Common myeloid progenitor, CD34-positive (primary cell): ENCODE data around the gene PACS1.

Experiments used
- CTCF ChIA-PET: fragments of 350-600 bp; sonication (Branson Sonifier 250); formaldehyde crosslinking; loops from one replicate; lab custom pipeline; 2021; ENCODE audit warnings: antibody characterized with exemption; lab: Charles Lee
- POLR2A ChIA-PET: fragments of 350-600 bp; sonication (Branson Sonifier 250); formaldehyde crosslinking; loops from one replicate; lab custom pipeline; 2021; ENCODE audit warnings: antibody characterized with exemption; lab: Charles Lee
- DNase-seq, 3 donors: peaks; one replicate each; pipeline versions ENCODE4 v3.0.0 to v3.0.0-alpha.2; 2013
- H3K27ac ChIP-seq, 2 experiments: 1 replicate in 1 of 2; 2 replicates in 1 of 2; pipeline ENCODE4 v1.7.0; 2013; ENCODE audit warnings: inconsistent platforms in 2 of 2, low read length in 2 of 2, mild to moderate bottlenecking in 2 of 2, low read depth in 1 of 2, moderate library complexity in 1 of 2; ENCODE audit not compliant: severe bottlenecking in 2 of 2, insufficient read depth in 1 of 2, poor library complexity in 1 of 2
- H3K27me3 ChIP-seq, 5 experiments: replicated peaks in 2 of 5; 1 replicate in 3 of 5; 2 replicates in 2 of 5; pipeline versions ENCODE4 v1.6.1 to v1.7.0; 2013; ENCODE audit warnings: low read length in 4 of 5, mild to moderate bottlenecking in 2 of 5, moderate library complexity in 2 of 5, inconsistent platforms in 1 of 5; ENCODE audit not compliant: insufficient read depth in 5 of 5, control insufficient read depth in 4 of 5
- H3K36me3 ChIP-seq, 4 experiments: 1 replicate in 2 of 4; 2 replicates in 2 of 4; pipeline versions ENCODE4 v1.6.1 to v1.7.0; 2013; ENCODE audit warnings: low read length in 3 of 4, control low read depth in 1 of 4, mild to moderate bottlenecking in 1 of 4; ENCODE audit not compliant: control insufficient read depth in 4 of 4, insufficient read depth in 4 of 4
- H3K4me1 ChIP-seq, 4 experiments: 1 replicate in 3 of 4; 2 replicates in 1 of 4; pipeline versions ENCODE4 v1.6.1 to v1.7.1; 2013; ENCODE audit warnings: low read length in 3 of 4, mild to moderate bottlenecking in 3 of 4, control low read depth in 1 of 4, inconsistent platforms in 1 of 4, moderate library complexity in 1 of 4; ENCODE audit not compliant: control insufficient read depth in 4 of 4, insufficient read depth in 4 of 4; ENCODE audit errors: control extremely low read depth in 1 of 4
- H3K4me3 ChIP-seq, 7 experiments: 1 replicate in 4 of 7; 2 replicates in 3 of 7; pipeline versions ENCODE4 v1.5.1 to v1.7.0; 2013; ENCODE audit warnings: mild to moderate bottlenecking in 7 of 7, low read length in 6 of 7, moderate library complexity in 6 of 7, inconsistent platforms in 2 of 7, low read depth in 2 of 7, control low read depth in 1 of 7; ENCODE audit not compliant: insufficient read depth in 4 of 7, control insufficient read depth in 1 of 7; ENCODE audit errors: extremely low read depth in 1 of 7
- H3K9me3 ChIP-seq, 5 experiments: 1 replicate in 4 of 5; 2 replicates in 1 of 5; pipeline versions ENCODE4 v1.6.1 to v1.7.1; 2013; ENCODE audit warnings: low read length in 4 of 5, mild to moderate bottlenecking in 2 of 5, inconsistent platforms in 1 of 5, low read depth in 1 of 5, moderate library complexity in 1 of 5; ENCODE audit not compliant: control insufficient read depth in 4 of 5, insufficient read depth in 2 of 5; ENCODE audit errors: control extremely low read depth in 1 of 5
- WGBS: methylation state at CpG from one replicate; pipeline ENCODE4 v1.1.5; 2013; ENCODE audit not compliant: insufficient coverage; 5-methylcytosine and 5-hydroxymethylcytosine counted together

The PACS1 gene

DNA sequence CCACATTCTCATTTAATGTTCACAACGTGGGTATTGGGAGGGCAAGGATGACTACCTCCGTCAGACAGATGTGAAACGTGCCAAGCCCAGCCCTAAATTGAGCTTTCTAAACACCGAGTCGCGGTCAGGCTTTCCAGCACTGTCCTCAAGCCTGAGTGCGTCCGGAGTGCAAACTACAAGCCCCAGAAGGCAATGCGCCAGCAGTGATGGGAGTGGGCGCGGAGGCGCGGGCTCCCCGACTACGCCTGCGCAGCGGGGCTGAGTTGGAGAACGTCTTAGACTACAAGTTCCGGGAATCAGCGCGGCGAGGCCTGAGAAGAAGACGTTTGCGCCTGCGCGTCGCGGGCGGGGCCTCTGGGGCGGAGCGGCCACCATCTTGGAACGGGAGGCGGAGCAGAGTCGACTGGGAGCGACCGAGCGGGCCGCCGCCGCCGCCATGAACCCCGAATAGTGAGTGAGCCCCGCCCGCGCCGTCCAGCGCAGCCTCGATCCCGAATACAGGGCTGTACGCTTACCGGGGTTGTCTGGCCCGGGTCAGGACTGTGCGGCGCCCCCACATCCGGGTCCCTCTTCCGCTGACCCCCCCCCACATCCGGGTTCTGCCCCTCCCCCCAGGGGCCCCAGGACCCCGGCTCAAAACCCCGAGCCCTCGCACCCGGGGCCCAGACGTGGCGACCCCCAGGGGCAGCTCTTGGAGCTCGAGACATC is 198.3 kb downstream of the PACS1 start, which contains the start of gene RAB1B:
TSS of gene RAB1B (plus strand) at position 396 of the 708 bp plus-strand sequence. CDS start at position 437, 41 bp downstream.
- DNase-seq = peak; percentile 99
- Histone ChIP-seq H3K36me3 (peaks cover 11 to 27% (median 24%) of the 10 kb centered on the region in 4 experiments), H3K4me3 (peak within 1 kb of the TSS; percentile 74 to 96 (median 89)), H3K9me3 (no peaks in the 10 kb centered on the region), H3K4me1 (peaks cover 5 to 29% (median 26%) of the 10 kb centered on the region in 4 experiments), H3K27me3 (no peaks in the 10 kb centered on the region), H3K27ac (peak within 1 kb of the TSS; percentile 64 to 88)
- POLR2A ChIA-PET = interaction anchor here (0.7 to 1.4 kb wide), 4 partner anchors 9 to 149 kb away, joined by 3 to 6 read pairs (median 4); no protein-coding TSS in a partner anchor
- 0% methylated on average over 29 of the region's 64 CpGs for WGBS
- CTCF ChIA-PET = interaction anchor here (0.7 to 5.6 kb wide), 4 partner anchors 9 to 195 kb away, joined by 3 to 36 read pairs (median 8); partner anchors contain the start of gene YIF1A

GRCh38 chr11:66268952-66269905 is 199.2 kb downstream of the PACS1 start:
- peak in 2 of 3 donors; percentile 53 to 55 for DNase-seq
- 1% methylated on average over 21 of the region's 32 CpGs for WGBS
- Histone ChIP-seq H3K36me3 (peaks cover 14 to 35% (median 29%) of the 10 kb centered on the region in 4 experiments), H3K27ac (peak overlapping the region; percentile 64 to 88), H3K27me3 (no peaks in the 10 kb centered on the region), H3K9me3 (no peaks in the 10 kb centered on the region), H3K4me1 (peaks cover 5 to 29% (median 26%) of the 10 kb centered on the region in 4 experiments), H3K4me3 (peak overlapping the region; percentile 74 to 96 (median 89))
- ChIA-PET CTCF (interaction anchor here (1.3 to 5.6 kb wide), 3 partner anchors 8 to 18 kb away, joined by 3 to 36 read pairs (median 17); partner anchors contain the start of gene YIF1A), POLR2A (interaction anchor here (0.8 to 1.4 kb wide), 2 partner anchors 10 to 13 kb away, joined by 3 to 6 read pairs; no protein-coding TSS in a partner anchor)

DNA sequence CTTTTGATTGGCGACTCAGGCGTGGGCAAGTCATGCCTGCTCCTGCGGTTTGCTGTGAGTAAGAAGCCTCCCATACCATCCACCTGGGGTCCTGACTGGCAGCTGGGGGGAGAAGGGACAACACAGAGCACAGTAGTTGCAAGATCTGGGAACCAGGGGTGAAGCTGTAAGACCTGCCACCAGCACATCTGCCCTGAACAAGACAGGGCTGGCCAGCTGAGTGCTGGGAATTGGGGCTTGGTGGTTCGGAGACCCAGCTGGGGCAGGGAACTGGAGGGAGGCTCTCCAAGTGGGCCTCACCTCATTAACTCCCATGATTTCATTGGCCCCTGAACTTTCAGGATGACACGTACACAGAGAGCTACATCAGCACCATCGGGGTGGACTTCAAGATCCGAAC is 201.7 kb downstream of the PACS1 start:
- ChIA-PET CTCF (interaction anchor here (1.2 to 3.4 kb wide), 3 partner anchors 9 to 16 kb away, joined by 4 to 17 read pairs (median 10); partner anchors contain the start of gene YIF1A), POLR2A (interaction anchor here (0.6 kb wide), 1 partner anchor 114 kb away, joined by 5 read pairs; no protein-coding TSS in a partner anchor)
- no peak for DNase-seq

DNA sequence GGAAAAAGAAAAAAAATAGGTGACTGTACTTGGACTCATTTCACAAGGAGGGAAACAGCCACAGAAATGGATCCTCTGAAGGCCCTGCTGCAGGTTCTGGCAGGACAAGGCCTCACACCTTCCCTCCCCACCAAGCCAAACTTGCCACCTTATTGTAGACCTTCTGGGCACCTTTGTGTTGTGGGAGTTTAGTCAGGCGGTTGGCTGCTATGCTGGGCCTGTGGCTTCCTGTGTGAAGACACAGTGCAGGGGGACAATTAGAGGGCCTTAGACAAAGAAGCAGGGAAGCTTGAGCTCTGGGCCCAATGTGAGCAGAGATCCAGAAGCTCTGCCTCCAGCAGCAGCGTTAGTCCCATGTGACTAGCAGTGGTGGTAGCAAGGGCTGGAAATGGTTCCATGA is 202.5 kb downstream of the PACS1 start:
- peaks cover 0 to 2% (median 0%) of the 10 kb centered on the region in 5 experiments for H3K27me3 ChIP-seq
- H3K27ac ChIP-seq = no peak overlapping the region
- DNase-seq = no peak
- H3K36me3 ChIP-seq = peaks cover 19 to 54% (median 46%) of the 10 kb centered on the region in 4 experiments
- H3K4me1 ChIP-seq = peaks cover 5 to 37% (median 33%) of the 10 kb centered on the region in 4 experiments
- 83% methylated on average over 2 of the region's 2 CpGs for WGBS
- ChIA-PET CTCF (interaction anchor here (1.0 to 3.4 kb wide), 4 partner anchors 8 to 15 kb away, joined by 3 to 17 read pairs (median 5); partner anchors contain the start of gene YIF1A), POLR2A (no interaction called here)
- H3K9me3 ChIP-seq = no peaks in the 10 kb centered on the region
- no peak overlapping the region for H3K4me3 ChIP-seq

More for the DNA sequence above, 201.7 kb downstream of the PACS1 start:
- peaks cover 0 to 2% (median 0%) of the 10 kb centered on the region in 5 experiments for H3K27me3 ChIP-seq
- peaks cover 19 to 54% (median 46%) of the 10 kb centered on the region in 4 experiments for H3K36me3 ChIP-seq
- H3K27ac ChIP-seq = no peak overlapping the region
- H3K4me1 ChIP-seq = peaks cover 5 to 35% (median 30%) of the 10 kb centered on the region in 4 experiments
- no peaks in the 10 kb centered on the region for H3K9me3 ChIP-seq
- no peak overlapping the region for H3K4me3 ChIP-seq
- 96% methylated on average over 4 of the region's 7 CpGs for WGBS

DNA sequence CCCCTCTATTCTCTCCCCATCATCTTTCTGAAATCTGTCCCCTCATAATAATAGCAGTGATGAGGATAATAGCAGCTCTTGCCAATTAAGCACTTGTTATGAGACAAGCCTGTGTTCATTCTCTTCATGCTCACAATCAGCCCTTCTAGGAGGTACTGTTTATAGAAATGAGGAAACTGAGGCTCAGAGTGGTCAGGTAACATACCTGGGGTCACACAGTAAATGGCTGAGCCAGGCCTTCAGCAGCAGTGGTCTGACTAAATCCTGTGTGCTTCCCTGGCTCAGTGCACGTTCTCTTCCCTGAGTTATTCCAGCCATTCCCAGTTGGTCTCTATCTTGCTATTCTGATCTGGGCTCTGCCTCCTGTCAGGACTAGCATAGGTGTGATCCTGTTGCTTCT is 204.1 kb downstream of the PACS1 start:
- ChIA-PET POLR2A (no interaction called here), CTCF (interaction anchor here (2.0 kb wide), 1 partner anchor 14 kb away, joined by 6 read pairs; no protein-coding TSS in a partner anchor)
- H3K4me3 ChIP-seq = no peak overlapping the region
- no peaks in the 10 kb centered on the region for H3K9me3 ChIP-seq
- no peak for DNase-seq
- peaks cover 4 to 35% (median 28%) of the 10 kb centered on the region in 4 experiments for H3K4me1 ChIP-seq
- WGBS = 100% methylated on average over 1 of the region's 1 CpG
- H3K27me3 ChIP-seq = peaks cover 0 to 7% (median 5%) of the 10 kb centered on the region in 5 experiments
- peaks cover 19 to 54% (median 46%) of the 10 kb centered on the region in 4 experiments for H3K36me3 ChIP-seq
- no peak overlapping the region for H3K27ac ChIP-seq

- 100% methylated on average over 2 of the region's 8 CpGs for WGBS
- DNase-seq = no peak
- Histone ChIP-seq H3K27me3 (peaks cover 0 to 18% (median 14%) of the 10 kb centered on the region in 5 experiments), H3K36me3 (peaks cover 19 to 52% (median 46%) of the 10 kb centered on the region in 4 experiments), H3K4me1 (peaks cover 0 to 27% (median 21%) of the 10 kb centered on the region in 4 experiments), H3K9me3 (no peaks in the 10 kb centered on the region), H3K4me3 (no peak overlapping the region), H3K27ac (no peak overlapping the region)
- ChIA-PET CTCF (no interaction called here), POLR2A (no interaction called here)
These were observed 205.3 kb downstream of the PACS1 start for GRCh38 chr11:66275396-66275795.
